Fibroblast of mammary gland (primary cell): ENCODE data around the gene SLC18A3.

Source experiments
- DNase-seq: peaks from one replicate; pipeline ENCODE4 v3.0.0-alpha.2; 2010; ENCODE audit warnings: low read depth
- H3K4me3 ChIP-seq: 2 replicates; pipeline ENCODE4 v1.5.1; 2011; ENCODE audit warnings: low read depth, mild to moderate bottlenecking, low read length, moderate library complexity; ENCODE audit not compliant: control insufficient read depth
- CTCF ChIP-seq: conservative IDR thresholded peaks from 2 replicates; pipeline ENCODE4 v1.5.1; 2011; ENCODE audit warnings: low read depth, low read length, inconsistent platforms; ENCODE audit not compliant: control insufficient read depth, insufficient read depth

The SLC18A3 gene

GRCh38 chr10:49614242-49615198 lies 4.4 kb downstream of the SLC18A3 start:
- DNase-seq: no peak
- TF ChIP-seq CTCF: no peak
- no peak overlapping the region for H3K4me3 ChIP-seq

GRCh38 chr10:49615213-49615612 lies 5.1 kb downstream of the SLC18A3 start:
- DNase-seq: no peak
- no peak for TF ChIP-seq CTCF
- H3K4me3 ChIP-seq: no peak overlapping the region

GRCh38 chr10:49615721-49616120 lies 5.6 kb downstream of the SLC18A3 start:
- no peak overlapping the region for H3K4me3 ChIP-seq
- no peak for TF ChIP-seq CTCF
- no peak for DNase-seq

- TF ChIP-seq CTCF: no peak
- no peak for DNase-seq
- no peak overlapping the region for H3K4me3 ChIP-seq
Observed at GRCh38 chr10:49616421-49617101, 6.5 kb downstream of the SLC18A3 start.

- no peak overlapping the region for H3K4me3 ChIP-seq
- no peak for TF ChIP-seq CTCF
- DNase-seq: no peak
Observed at GRCh38 chr10:49617121-49618020, 7.3 kb downstream of the SLC18A3 start.

GRCh38 chr10:49618821-49619220 lies 8.7 kb downstream of the SLC18A3 start:
- no peak for DNase-seq
- no peak overlapping the region for H3K4me3 ChIP-seq
- no peak for TF ChIP-seq CTCF
